ENCODE results near the gene SORCS2.

DNA sequence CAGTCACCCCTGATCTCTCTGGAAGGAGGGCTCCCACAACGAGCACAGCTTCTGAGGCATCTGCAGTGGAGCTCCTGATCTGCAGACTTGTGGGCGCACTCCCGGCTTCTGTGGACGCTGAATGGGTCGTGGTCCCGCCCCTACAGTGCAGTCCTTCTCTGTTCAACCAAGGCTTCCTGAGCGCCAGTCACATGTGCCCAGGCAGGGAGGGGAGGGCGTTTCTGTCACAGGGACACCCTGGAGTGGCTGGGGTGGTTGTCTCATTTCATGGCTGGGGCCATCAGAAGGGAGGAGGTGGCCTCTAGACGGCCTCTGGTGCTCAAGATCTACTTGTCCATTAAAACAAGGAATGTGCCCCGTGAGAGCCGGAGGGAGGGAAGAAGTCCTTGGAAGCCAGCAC is 309.5 kb downstream of the SORCS2 start:
- TF ChIP-seq ZNF785 (tag by site-specific recombination; IDR thresholded peaks at IDR 0.05) (no peak), ZNF169 (tag by site-specific recombination; IDR thresholded peaks at IDR 0.05) (no peak), OSR2 (tag by site-specific recombination; IDR thresholded peaks at IDR 0.05) (no peak), SP3 (tag by site-specific recombination; IDR thresholded peaks at IDR 0.05) (no peak), ZNF629 (tag by site-specific recombination; IDR thresholded peaks at IDR 0.05) (no peak), ZNF138 (tag by site-specific recombination; IDR thresholded peaks at IDR 0.05; ENCODE audit: borderline replicate concordance) (no peak), ZNF184 (tag by site-specific recombination; IDR thresholded peaks at IDR 0.05) (no peak), ZNF501 (tag by site-specific recombination; IDR thresholded peaks at IDR 0.05) (no peak)
- TF ChIP-seq, protein P1, sequence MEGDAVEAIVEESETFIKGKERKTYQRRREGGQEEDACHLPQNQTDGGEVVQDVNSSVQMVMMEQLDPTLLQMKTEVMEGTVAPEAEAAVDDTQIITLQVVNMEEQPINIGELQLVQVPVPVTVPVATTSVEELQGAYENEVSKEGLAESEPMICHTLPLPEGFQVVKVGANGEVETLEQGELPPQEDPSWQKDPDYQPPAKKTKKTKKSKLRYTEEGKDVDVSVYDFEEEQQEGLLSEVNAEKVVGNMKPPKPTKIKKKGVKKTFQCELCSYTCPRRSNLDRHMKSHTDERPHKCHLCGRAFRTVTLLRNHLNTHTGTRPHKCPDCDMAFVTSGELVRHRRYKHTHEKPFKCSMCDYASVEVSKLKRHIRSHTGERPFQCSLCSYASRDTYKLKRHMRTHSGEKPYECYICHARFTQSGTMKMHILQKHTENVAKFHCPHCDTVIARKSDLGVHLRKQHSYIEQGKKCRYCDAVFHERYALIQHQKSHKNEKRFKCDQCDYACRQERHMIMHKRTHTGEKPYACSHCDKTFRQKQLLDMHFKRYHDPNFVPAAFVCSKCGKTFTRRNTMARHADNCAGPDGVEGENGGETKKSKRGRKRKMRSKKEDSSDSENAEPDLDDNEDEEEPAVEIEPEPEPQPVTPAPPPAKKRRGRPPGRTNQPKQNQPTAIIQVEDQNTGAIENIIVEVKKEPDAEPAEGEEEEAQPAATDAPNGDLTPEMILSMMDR (tag by site-specific recombination; IDR thresholded peaks at IDR 0.05): no peak
- TF ChIP-seq, protein P2, sequence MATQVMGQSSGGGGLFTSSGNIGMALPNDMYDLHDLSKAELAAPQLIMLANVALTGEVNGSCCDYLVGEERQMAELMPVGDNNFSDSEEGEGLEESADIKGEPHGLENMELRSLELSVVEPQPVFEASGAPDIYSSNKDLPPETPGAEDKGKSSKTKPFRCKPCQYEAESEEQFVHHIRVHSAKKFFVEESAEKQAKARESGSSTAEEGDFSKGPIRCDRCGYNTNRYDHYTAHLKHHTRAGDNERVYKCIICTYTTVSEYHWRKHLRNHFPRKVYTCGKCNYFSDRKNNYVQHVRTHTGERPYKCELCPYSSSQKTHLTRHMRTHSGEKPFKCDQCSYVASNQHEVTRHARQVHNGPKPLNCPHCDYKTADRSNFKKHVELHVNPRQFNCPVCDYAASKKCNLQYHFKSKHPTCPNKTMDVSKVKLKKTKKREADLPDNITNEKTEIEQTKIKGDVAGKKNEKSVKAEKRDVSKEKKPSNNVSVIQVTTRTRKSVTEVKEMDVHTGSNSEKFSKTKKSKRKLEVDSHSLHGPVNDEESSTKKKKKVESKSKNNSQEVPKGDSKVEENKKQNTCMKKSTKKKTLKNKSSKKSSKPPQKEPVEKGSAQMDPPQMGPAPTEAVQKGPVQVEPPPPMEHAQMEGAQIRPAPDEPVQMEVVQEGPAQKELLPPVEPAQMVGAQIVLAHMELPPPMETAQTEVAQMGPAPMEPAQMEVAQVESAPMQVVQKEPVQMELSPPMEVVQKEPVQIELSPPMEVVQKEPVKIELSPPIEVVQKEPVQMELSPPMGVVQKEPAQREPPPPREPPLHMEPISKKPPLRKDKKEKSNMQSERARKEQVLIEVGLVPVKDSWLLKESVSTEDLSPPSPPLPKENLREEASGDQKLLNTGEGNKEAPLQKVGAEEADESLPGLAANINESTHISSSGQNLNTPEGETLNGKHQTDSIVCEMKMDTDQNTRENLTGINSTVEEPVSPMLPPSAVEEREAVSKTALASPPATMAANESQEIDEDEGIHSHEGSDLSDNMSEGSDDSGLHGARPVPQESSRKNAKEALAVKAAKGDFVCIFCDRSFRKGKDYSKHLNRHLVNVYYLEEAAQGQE (tag by site-specific recombination; IDR thresholded peaks at IDR 0.05): no peak

Data from HEK293 (cell line).